Uterus (tissue), 2 donors: ENCODE measurements around the gene TTC39B.

Source experiments
- POLR2A ChIP-seq, 2 donors: fragments of 450-650 bp; IDR thresholded peaks; one replicate each; pipeline ENCODE4 v1.6.1; 2016; ENCODE audit warnings: antibody characterized with exemption in 2 of 2, mild to moderate bottlenecking in 1 of 2, moderate library complexity in 1 of 2
- TF ChIP-seq, protein P1 (sequence below), 4 experiments: fragments of 200-600 bp in 2 of 4; fragments of 450-650 bp in 2 of 4; sonication (generic) in 2 of 4; IDR thresholded peaks; one replicate each; pipeline ENCODE4 v1.5.1; 2016 to 2019; ENCODE audit warnings: antibody characterized with exemption in 4 of 4, mild to moderate bottlenecking in 2 of 4, moderate library complexity in 1 of 4

DNA sequence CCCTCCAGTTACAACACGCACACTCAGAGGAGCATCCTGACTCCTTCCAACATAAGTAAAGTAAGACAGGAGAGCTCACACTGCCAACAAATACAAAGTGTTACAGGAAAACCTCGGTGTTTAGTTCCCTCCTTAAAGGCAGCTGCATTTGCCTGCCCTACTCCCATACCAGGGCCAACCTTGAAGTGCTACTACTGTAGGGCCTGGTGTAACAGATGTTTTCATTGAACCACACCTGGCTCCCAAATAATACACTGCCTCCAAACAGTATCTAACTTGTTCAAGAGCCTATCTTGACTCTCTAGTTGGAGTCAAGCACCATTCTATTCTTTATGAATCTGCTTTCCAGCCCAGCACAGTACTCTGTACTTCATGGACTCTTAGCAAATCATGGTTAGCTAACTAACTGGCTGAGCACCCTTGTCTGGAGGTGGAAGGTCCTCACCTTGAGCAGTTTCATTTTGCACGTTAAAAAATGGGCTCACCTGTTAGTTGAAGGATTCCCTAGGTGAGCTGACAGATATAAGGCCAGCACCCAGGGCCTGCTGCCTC, 34.6 kb downstream of the TTC39B start:
- TF ChIP-seq, protein P1, sequence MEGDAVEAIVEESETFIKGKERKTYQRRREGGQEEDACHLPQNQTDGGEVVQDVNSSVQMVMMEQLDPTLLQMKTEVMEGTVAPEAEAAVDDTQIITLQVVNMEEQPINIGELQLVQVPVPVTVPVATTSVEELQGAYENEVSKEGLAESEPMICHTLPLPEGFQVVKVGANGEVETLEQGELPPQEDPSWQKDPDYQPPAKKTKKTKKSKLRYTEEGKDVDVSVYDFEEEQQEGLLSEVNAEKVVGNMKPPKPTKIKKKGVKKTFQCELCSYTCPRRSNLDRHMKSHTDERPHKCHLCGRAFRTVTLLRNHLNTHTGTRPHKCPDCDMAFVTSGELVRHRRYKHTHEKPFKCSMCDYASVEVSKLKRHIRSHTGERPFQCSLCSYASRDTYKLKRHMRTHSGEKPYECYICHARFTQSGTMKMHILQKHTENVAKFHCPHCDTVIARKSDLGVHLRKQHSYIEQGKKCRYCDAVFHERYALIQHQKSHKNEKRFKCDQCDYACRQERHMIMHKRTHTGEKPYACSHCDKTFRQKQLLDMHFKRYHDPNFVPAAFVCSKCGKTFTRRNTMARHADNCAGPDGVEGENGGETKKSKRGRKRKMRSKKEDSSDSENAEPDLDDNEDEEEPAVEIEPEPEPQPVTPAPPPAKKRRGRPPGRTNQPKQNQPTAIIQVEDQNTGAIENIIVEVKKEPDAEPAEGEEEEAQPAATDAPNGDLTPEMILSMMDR (IDR thresholded peaks at IDR 0.05): no peak
- no peak for TF ChIP-seq POLR2A (IDR thresholded peaks at IDR 0.05)
